ENCODE data around the gene FCHSD2.

The FCHSD2 gene

GRCh38 chr11:73142128-73142377, at the start of gene FCHSD2:
Gene FCHSD2 (minus strand): TSS chr11:73142318. CDS start chr11:73141877, 441 bp downstream.
- DNase-seq (ENCODE audit: low read depth): no peak
- H3K4me3 ChIP-seq (replicated peaks; ENCODE audit: low read depth, low read length): peak within 1 kb of the TSS; percentile 94
- no peak for TF ChIP-seq CTCF (IDR thresholded peaks at IDR 0.05; ENCODE audit: low read length, missing control alignments)

GRCh38 chr11:73191151-73191550, 49.0 kb upstream of the FCHSD2 start:
- DNase-seq (ENCODE audit: low read depth): no peak
- H3K4me3 ChIP-seq (replicated peaks; ENCODE audit: low read depth, low read length): no peak overlapping the region
- no peak for TF ChIP-seq CTCF (IDR thresholded peaks at IDR 0.05; ENCODE audit: low read length, missing control alignments)

DNA sequence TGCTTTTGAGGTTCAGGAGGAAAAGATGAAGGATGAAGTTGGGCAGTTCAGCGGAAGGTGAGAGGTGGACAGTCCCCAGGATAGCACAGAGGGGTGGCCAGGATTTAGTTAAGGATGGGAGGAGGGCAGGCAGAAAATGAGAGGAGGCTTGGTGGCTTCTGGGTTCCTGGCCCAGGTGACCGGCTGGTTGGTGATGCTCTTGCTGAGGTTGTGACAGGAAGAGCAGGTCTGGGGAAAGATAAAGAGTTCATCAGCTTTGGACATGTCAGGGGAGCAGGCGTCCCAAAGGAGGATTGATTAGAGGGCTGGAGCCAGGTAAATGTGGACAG, 48.4 kb upstream of the FCHSD2 start:
- DNase-seq (ENCODE audit: low read depth): no peak
- no peak for TF ChIP-seq CTCF (IDR thresholded peaks at IDR 0.05; ENCODE audit: low read length, missing control alignments)
- H3K4me3 ChIP-seq (replicated peaks; ENCODE audit: low read depth, low read length): no peak overlapping the region

DNA sequence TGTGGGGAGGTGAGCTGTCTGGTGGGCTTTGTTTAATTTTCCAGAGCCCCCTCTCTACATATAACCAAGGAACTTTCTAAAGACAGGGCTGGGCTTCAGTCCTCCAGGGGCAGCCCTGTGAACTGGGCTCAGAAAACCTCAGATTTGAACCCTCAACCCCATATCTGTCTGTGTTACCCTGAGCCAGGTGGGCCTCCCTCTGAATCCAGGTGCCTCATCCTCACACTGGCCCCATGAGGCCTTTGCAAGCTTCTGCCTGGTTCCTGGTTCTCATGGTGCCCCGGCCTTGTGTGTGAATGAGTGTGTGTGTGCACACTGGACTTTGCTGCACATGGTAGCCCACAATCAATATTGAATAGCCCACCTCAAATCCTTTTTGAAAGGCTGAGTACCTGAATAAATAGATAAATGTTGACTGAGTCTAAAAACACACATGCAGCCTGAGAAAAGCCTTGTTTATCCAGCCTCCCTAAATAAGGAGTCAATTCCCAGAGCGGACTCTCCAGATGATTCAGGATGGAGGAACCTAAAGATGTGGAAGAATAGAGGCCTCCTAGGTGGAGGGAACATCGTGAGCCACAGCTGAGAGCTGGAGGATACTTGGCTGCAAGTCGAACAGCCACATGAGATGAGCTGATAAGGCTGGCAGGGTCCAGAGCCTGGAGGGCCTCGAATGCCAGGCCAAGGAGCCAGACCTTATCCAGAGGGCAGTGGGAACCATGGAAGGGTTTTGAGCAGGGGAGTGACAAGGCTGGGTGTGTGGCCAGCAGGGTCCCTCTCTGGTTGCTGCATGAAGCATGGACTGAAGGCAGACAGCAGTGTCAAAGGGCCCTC, 47.8 kb upstream of the FCHSD2 start:
- TF ChIP-seq CTCF (IDR thresholded peaks at IDR 0.05; ENCODE audit: low read length, missing control alignments): no peak
- H3K4me3 ChIP-seq (replicated peaks; ENCODE audit: low read depth, low read length): no peak overlapping the region
- DNase-seq (ENCODE audit: low read depth): no peak

- DNase-seq (ENCODE audit: low read depth): no peak
- no peak overlapping the region for H3K4me3 ChIP-seq (replicated peaks; ENCODE audit: low read depth, low read length)
- TF ChIP-seq CTCF (IDR thresholded peaks at IDR 0.05; ENCODE audit: low read length, missing control alignments): no peak
These were observed 47.2 kb upstream of the FCHSD2 start for GRCh38 chr11:73189315-73189714.

DNA sequence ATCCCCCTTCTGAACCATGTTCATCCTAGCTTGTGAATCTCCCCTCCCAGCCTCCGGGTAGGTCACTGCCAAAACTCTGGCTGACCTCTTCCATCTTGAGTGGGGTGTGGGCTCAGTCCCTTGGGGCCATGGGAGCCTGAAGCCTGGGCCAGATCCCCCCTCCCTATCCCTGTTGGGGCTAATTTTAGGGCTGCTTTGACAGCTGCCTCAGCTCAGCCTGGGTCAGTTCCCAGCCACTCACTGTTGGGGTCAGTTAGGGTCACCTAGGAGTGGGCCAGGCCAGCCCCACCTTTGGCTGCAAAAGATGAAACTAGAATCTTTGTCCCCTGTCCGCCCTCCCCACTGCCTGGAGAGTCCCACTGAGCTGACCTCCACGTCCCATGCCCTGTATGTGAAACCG, 46.2 kb upstream of the FCHSD2 start:
- DNase-seq (ENCODE audit: low read depth): no peak
- H3K4me3 ChIP-seq (replicated peaks; ENCODE audit: low read depth, low read length): no peak overlapping the region
- no peak for TF ChIP-seq CTCF (IDR thresholded peaks at IDR 0.05; ENCODE audit: low read length, missing control alignments)

DNA sequence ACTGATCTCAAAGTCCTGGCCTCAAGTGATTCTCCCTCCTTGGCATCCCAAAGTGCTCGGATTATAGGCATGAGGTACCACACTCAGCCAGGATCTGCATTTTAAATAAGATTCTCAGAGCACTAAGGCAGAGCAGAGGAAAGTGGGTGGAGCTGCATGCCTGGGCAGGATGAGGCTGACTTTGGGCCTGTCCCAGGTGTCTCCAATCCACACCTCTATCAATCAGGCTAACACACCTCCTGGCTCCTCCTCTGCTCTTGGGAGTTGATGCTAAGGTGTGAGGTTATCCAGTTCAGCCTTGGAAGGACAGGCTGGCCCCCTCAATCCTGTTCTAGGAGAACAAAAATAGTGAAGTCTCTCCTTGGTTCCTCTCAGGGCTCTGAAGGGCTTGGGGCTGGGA, 45.7 kb upstream of the FCHSD2 start:
- no peak for TF ChIP-seq CTCF (IDR thresholded peaks at IDR 0.05; ENCODE audit: low read length, missing control alignments)
- no peak overlapping the region for H3K4me3 ChIP-seq (replicated peaks; ENCODE audit: low read depth, low read length)
- DNase-seq (ENCODE audit: low read depth): no peak

Data from fibroblast of pulmonary artery (primary cell).